ENCODE measurements around the gene EGFL8. TPM values are rescaled to one million over a fixed set of nuclear protein-coding genes. Genes with fewer than 3 reads are reported as not detected.

Gene EGFL8
- total and polyA plus RNA-seq, 9 of the 15 experiments (the other 6 are each of a cell fraction or from before 2014, with no cell fraction given) = 2.2 to 47.4 (median 14.2) TPM

GRCh38 chr6:32177183-32177787 is 12.9 kb downstream of the EGFL8 start (continued):
- TF ChIP-seq ZNF253 (CRISPR knock-in tag; conservative IDR thresholded peaks at IDR 0.05) = 0 out of 2 replicates have a peak, but pooled peaks have one; percentile 26
- TF ChIP-seq MEF2A (IDR thresholded peaks at IDR 0.05; ENCODE audit: control insufficient read depth, low read depth, low read length) = no peak
- peak in 2 of 3 experiments; percentile 68 to 85 for TF ChIP-seq YY1 (IDR thresholded peaks at IDR 0.05; ENCODE audit: borderline replicate concordance in 1 of 3, control insufficient read depth in 1 of 3, extremely low read depth in 1 of 3, insufficient read depth in 3 of 3, insufficient read length in 1 of 3, insufficient replicate concordance in 2 of 3, low read depth in 1 of 3, low read length in 2 of 3)
- TF ChIP-seq ZNF436 (CRISPR knock-in tag; IDR thresholded peaks at IDR 0.05) = peak; percentile 66; the same call in 1 of the 2 replicates
- no peak for TF ChIP-seq PPARD (CRISPR knock-in tag; IDR thresholded peaks at IDR 0.05)
- TF ChIP-seq NCOR1 (IDR thresholded peaks at IDR 0.05) = no peak
- no peak for TF ChIP-seq NR2C2 (CRISPR knock-in tag; IDR thresholded peaks at IDR 0.05)
- no peak for TF ChIP-seq NR2C2 (tag; IDR thresholded peaks at IDR 0.05)
- TF ChIP-seq ZNF584 (CRISPR knock-in tag; IDR thresholded peaks at IDR 0.05; ENCODE audit: low read depth) = no peak
- peak; percentile 49; the same call in 1 of the 2 replicates for TF ChIP-seq ATF4 (CRISPR knock-in tag; IDR thresholded peaks at IDR 0.05)
- no peak for TF ChIP-seq DDX20 (tag; IDR thresholded peaks at IDR 0.05; ENCODE audit: low read depth)
- no peak for TF ChIP-seq MCM2 (IDR thresholded peaks at IDR 0.05; ENCODE audit: low read depth)
- peak in 1 of 2 experiments; percentile 60; a peak in 2 of 4 replicates for TF ChIP-seq SRF (CRISPR knock-in tag; IDR thresholded peaks at IDR 0.05)
- TF ChIP-seq ZBTB2 (IDR thresholded peaks at IDR 0.05) = peak; percentile 42; the same call in 1 of the 2 replicates
- TF ChIP-seq CTBP1 (IDR thresholded peaks at IDR 0.05; ENCODE audit: borderline replicate concordance) = no peak; the same call in 1 of the 2 replicates
- no peak for TF ChIP-seq TCF7L2 (IDR thresholded peaks at IDR 0.05; ENCODE audit: low read depth, low read length)
- TF ChIP-seq ZBED1 (IDR thresholded peaks at IDR 0.05) = peak; percentile 5; the same call in 1 of the 2 replicates
- TF ChIP-seq ZNF707 (CRISPR knock-in tag; conservative IDR thresholded peaks at IDR 0.05) = peak; percentile 50; the same call in 1 of the 2 replicates
- TF ChIP-seq KAT2B (IDR thresholded peaks at IDR 0.05; ENCODE audit: low read depth, low read length) = no peak
- TF ChIP-seq TCF7 (IDR thresholded peaks at IDR 0.05; ENCODE audit: borderline replicate concordance) = no peak
- no peak for TF ChIP-seq ID3 (CRISPR knock-in tag; IDR thresholded peaks at IDR 0.05)
- no peak for TF ChIP-seq ID3 (tag; IDR thresholded peaks at IDR 0.05)
- 0 out of 2 replicates have a peak, but pooled peaks have one; percentile 14 for TF ChIP-seq NBN (IDR thresholded peaks at IDR 0.05; ENCODE audit: low read depth)
- no peak for TF ChIP-seq BDP1 (IDR thresholded peaks at IDR 0.05; ENCODE audit: insufficient read depth, insufficient read length)
- no peak for TF ChIP-seq RFX1 (IDR thresholded peaks at IDR 0.05)
- peak; percentile 95 for TF ChIP-seq NFRKB (IDR thresholded peaks at IDR 0.05; ENCODE audit: low read depth)
- no peak; the same call in 1 of the 2 replicates for TF ChIP-seq NCOA1 (IDR thresholded peaks at IDR 0.05; ENCODE audit: low read depth)
- TF ChIP-seq FOXP1 (CRISPR knock-in tag; IDR thresholded peaks at IDR 0.05) = 0 out of 2 replicates have a peak, but pooled peaks have one; percentile 42

Measured in K562 (cell line).